ENCODE data around the gene MAD1L1. TPM values are rescaled to one million over a fixed set of nuclear protein-coding genes. Genes with fewer than 3 reads are reported as not detected.

The MAD1L1 gene
- total RNA-seq, 1 experiment from 2014 or later: 43.8 TPM

GRCh38 chr7:2096692-2097387 lies 135.9 kb downstream of the MAD1L1 start (continued):
- TF ChIP-seq ZMAT4 (CRISPR knock-in tag; IDR thresholded peaks at IDR 0.05): no peak
- no peak for TF ChIP-seq MXD4 (CRISPR knock-in tag; IDR thresholded peaks at IDR 0.05; ENCODE audit: borderline replicate concordance)
- TF ChIP-seq TEAD1 (CRISPR knock-in tag; IDR thresholded peaks at IDR 0.05): no peak

DNA sequence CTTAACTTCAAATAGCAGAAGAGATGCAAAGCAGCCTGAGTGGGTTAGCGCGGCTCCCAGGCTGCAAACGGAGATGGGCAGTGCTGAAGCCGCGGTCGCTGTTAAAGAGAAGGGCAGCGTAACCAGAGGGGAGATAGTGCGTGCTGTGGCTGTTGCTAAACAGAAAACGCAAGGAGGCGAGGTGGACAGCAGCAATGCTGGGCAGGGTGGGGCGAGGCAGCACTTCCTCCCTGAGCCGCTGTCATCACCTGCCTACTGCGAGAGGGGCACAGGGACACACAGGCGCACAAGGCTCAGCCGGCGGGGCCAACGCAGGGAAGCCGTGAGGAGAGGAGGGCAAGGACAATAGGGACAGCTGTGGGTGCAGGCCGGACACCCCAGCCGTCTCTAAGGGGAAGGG lies 137.3 kb downstream of the MAD1L1 start:
- 0 out of 2 replicates have a peak, but pooled peaks have one; percentile 10 for TF ChIP-seq NFYB (CRISPR knock-in tag; conservative IDR thresholded peaks at IDR 0.05; ENCODE audit: low read depth)
- TF ChIP-seq NR2C2 (CRISPR knock-in tag; IDR thresholded peaks at IDR 0.05): no peak
- no peak overlapping the region for H3K4me3 Mint-ChIP-seq
- H3K36me3 Mint-ChIP-seq: peaks cover 16% of the 10 kb centered on the region
- no peak for DNase-seq (ENCODE audit: low spot score)
- 0 out of 2 replicates have a peak overlapping the region, but pooled peaks have one; percentile 57 for H3K27ac Mint-ChIP-seq
- H3K4me1 Mint-ChIP-seq: no peaks in the 10 kb centered on the region
- H3K27me3 Mint-ChIP-seq (ENCODE audit: low read depth): no peaks in the 10 kb centered on the region
- POLR2A ChIA-PET: no interaction called here
- no peak for ATAC-seq
- CTCF ChIA-PET: no interaction called here
- H3K9me3 Mint-ChIP-seq: peaks cover 12% of the 10 kb centered on the region

DNA sequence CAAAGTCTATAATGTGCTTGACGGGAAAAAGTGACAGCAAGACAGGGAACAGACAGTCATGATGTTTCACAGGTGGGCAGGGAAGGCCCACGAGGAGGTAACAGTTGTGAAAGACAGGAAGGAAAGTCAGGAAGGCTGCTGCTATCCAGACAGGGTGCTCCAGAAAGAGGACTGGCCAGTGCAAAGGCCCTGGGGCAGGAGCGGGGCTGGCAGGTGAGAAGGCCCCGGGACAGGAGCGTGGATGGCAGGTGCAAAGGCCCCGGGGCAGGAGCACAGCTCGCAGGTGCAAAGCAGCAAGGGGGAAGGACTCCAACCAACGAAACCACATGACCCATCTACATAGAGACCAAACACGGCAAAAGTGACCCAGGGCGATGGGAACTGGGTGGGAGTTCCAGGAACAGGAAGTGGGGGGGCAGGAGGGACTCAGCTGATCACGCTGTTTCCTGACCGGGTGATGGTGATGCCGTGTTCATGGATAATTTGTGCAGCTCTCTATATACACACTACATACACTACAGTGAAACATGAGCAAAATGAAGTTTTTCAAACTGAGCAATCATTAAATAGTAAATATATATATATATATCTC lies 138.2 kb downstream of the MAD1L1 start:
- Mint-ChIP-seq H3K9me3 (peaks cover 12% of the 10 kb centered on the region), H3K27ac (no peak overlapping the region), H3K4me1 (no peaks in the 10 kb centered on the region), H3K27me3 (ENCODE audit: low read depth) (no peaks in the 10 kb centered on the region), H3K4me3 (no peak overlapping the region), H3K36me3 (peaks cover 16% of the 10 kb centered on the region)
- ATAC-seq: no peak
- CTCF ChIA-PET: interaction anchor here (1.0 kb wide), 1 partner anchor 211 kb away, joined by 3 read pairs; no protein-coding TSS in a partner anchor
- TF ChIP-seq CREB1 (CRISPR knock-in tag; IDR thresholded peaks at IDR 0.05) (no peak), GTF2I (CRISPR knock-in tag; conservative IDR thresholded peaks at IDR 0.05) (peak; percentile 77)
- POLR2A ChIA-PET: no interaction called here
- no peak for DNase-seq (ENCODE audit: low spot score)

GRCh38 chr7:2093843-2094220 lies 138.9 kb downstream of the MAD1L1 start:
- Mint-ChIP-seq H3K9me3 (peaks cover 12% of the 10 kb centered on the region), H3K27ac (peak overlapping the region; percentile 38; the same call in 1 of the 2 replicates), H3K4me3 (no peak overlapping the region), H3K36me3 (peaks cover 16% of the 10 kb centered on the region), H3K27me3 (ENCODE audit: low read depth) (no peaks in the 10 kb centered on the region), H3K4me1 (no peaks in the 10 kb centered on the region)
- no peak for DNase-seq (ENCODE audit: low spot score)
- POLR2A ChIA-PET: no interaction called here
- ATAC-seq: no peak
- CTCF ChIA-PET: interaction anchor here (1.0 to 1.1 kb wide), 2 partner anchors 171 to 210 kb away, joined by 3 read pairs; no protein-coding TSS in a partner anchor
- TF ChIP-seq ZNF396 (CRISPR knock-in tag; IDR thresholded peaks at IDR 0.05; ENCODE audit: borderline replicate concordance): no peak
- TF ChIP-seq, protein P1, sequence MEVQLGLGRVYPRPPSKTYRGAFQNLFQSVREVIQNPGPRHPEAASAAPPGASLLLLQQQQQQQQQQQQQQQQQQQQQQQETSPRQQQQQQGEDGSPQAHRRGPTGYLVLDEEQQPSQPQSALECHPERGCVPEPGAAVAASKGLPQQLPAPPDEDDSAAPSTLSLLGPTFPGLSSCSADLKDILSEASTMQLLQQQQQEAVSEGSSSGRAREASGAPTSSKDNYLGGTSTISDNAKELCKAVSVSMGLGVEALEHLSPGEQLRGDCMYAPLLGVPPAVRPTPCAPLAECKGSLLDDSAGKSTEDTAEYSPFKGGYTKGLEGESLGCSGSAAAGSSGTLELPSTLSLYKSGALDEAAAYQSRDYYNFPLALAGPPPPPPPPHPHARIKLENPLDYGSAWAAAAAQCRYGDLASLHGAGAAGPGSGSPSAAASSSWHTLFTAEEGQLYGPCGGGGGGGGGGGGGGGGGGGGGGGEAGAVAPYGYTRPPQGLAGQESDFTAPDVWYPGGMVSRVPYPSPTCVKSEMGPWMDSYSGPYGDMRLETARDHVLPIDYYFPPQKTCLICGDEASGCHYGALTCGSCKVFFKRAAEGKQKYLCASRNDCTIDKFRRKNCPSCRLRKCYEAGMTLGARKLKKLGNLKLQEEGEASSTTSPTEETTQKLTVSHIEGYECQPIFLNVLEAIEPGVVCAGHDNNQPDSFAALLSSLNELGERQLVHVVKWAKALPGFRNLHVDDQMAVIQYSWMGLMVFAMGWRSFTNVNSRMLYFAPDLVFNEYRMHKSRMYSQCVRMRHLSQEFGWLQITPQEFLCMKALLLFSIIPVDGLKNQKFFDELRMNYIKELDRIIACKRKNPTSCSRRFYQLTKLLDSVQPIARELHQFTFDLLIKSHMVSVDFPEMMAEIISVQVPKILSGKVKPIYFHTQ (CRISPR knock-in tag; IDR thresholded peaks at IDR 0.05): no peak
- no peak for TF ChIP-seq ERG (CRISPR knock-in tag; IDR thresholded peaks at IDR 0.05)
- TF ChIP-seq NR1H2 (CRISPR knock-in tag; IDR thresholded peaks at IDR 0.05): no peak
- TF ChIP-seq, protein P2, sequence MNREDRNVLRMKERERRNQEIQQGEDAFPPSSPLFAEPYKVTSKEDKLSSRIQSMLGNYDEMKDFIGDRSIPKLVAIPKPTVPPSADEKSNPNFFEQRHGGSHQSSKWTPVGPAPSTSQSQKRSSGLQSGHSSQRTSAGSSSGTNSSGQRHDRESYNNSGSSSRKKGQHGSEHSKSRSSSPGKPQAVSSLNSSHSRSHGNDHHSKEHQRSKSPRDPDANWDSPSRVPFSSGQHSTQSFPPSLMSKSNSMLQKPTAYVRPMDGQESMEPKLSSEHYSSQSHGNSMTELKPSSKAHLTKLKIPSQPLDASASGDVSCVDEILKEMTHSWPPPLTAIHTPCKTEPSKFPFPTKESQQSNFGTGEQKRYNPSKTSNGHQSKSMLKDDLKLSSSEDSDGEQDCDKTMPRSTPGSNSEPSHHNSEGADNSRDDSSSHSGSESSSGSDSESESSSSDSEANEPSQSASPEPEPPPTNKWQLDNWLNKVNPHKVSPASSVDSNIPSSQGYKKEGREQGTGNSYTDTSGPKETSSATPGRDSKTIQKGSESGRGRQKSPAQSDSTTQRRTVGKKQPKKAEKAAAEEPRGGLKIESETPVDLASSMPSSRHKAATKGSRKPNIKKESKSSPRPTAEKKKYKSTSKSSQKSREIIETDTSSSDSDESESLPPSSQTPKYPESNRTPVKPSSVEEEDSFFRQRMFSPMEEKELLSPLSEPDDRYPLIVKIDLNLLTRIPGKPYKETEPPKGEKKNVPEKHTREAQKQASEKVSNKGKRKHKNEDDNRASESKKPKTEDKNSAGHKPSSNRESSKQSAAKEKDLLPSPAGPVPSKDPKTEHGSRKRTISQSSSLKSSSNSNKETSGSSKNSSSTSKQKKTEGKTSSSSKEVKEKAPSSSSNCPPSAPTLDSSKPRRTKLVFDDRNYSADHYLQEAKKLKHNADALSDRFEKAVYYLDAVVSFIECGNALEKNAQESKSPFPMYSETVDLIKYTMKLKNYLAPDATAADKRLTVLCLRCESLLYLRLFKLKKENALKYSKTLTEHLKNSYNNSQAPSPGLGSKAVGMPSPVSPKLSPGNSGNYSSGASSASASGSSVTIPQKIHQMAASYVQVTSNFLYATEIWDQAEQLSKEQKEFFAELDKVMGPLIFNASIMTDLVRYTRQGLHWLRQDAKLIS (CRISPR knock-in tag; IDR thresholded peaks at IDR 0.05; ENCODE audit: borderline replicate concordance): no peak
- no peak for TF ChIP-seq ZNF416 (CRISPR knock-in tag; IDR thresholded peaks at IDR 0.05)
- TF ChIP-seq, protein P3, sequence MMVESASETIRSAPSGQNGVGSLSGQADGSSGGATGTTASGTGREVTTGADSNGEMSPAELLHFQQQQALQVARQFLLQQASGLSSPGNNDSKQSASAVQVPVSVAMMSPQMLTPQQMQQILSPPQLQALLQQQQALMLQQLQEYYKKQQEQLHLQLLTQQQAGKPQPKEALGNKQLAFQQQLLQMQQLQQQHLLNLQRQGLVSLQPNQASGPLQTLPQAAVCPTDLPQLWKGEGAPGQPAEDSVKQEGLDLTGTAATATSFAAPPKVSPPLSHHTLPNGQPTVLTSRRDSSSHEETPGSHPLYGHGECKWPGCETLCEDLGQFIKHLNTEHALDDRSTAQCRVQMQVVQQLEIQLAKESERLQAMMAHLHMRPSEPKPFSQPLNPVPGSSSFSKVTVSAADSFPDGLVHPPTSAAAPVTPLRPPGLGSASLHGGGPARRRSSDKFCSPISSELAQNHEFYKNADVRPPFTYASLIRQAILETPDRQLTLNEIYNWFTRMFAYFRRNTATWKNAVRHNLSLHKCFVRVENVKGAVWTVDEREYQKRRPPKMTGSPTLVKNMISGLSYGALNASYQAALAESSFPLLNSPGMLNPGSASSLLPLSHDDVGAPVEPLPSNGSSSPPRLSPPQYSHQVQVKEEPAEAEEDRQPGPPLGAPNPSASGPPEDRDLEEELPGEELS (CRISPR knock-in tag; IDR thresholded peaks at IDR 0.05): no peak
- no peak for TF ChIP-seq HMGA2 (CRISPR knock-in tag; IDR thresholded peaks at IDR 0.05)
- no peak for TF ChIP-seq FOXK1 (CRISPR knock-in tag; IDR thresholded peaks at IDR 0.05)
- TF ChIP-seq SMAD4 (CRISPR knock-in tag; IDR thresholded peaks at IDR 0.05): no peak
- no peak for TF ChIP-seq CDX4 (CRISPR knock-in tag; IDR thresholded peaks at IDR 0.05; ENCODE audit: borderline replicate concordance)
- TF ChIP-seq ZNF232 (CRISPR knock-in tag; IDR thresholded peaks at IDR 0.05): no peak
